PC-3 (cell line): ENCODE results near the gene F12.

Experiments used
- CTCF ChIP-seq: fragments of 300-600 bp; sonication (generic); conservative IDR thresholded peaks from 2 replicates; pipeline ENCODE4 v1.5.1; 2017; ENCODE audit warnings: antibody characterized with exemption, low read depth, mild to moderate bottlenecking, low read length
- EZH2phosphoT487 ChIP-seq: fragments of 300-600 bp; sonication (generic); IDR thresholded peaks from 2 replicates; pipeline ENCODE4 v1.6.1; 2018; ENCODE audit warnings: mild to moderate bottlenecking, antibody characterized with exemption, low read length, borderline replicate concordance

DNA sequence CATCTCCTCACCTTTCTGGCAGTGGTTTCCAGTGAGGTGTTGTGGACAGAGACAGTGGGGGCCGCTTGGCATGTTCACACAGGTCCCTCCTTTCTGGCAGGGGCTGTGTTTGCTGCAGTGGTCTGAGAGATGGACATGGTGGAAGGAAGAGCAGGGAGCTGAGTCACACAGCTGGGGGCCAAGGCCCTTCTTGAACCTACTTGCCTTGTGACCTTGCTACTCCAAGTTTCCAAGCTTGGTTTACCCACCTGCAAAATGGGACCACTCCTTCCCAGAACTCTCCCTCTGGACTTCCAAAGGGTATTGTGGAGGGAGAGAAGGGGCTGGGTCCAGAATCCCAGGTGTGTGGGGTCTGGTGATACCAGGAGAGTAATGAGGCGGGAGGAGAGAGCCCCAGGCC lies 4.1 kb downstream of the F12 start:
- no peak for TF ChIP-seq CTCF
- TF ChIP-seq EZH2phosphoT487: no peak
